ENCODE data around the gene CEACAM16.
A peak's percentile ranks its signal among the peaks of the same experiment; 100 is the strongest.

Gene CEACAM16

GRCh38 chr19:44748426-44749254, 49.7 kb downstream of the CEACAM16 start, which contains the start of gene BCL3 (continued):
- TF ChIP-seq ZNF202 (tag by site-specific recombination; IDR thresholded peaks at IDR 0.05; ENCODE audit: borderline replicate concordance), result no peak
- no peak for TF ChIP-seq MZF1 (tag by site-specific recombination; IDR thresholded peaks at IDR 0.05; ENCODE audit: borderline replicate concordance)
- TF ChIP-seq ZNF513 (tag by site-specific recombination; IDR thresholded peaks at IDR 0.05), result no peak
- TF ChIP-seq ZNF670 (tag by site-specific recombination; IDR thresholded peaks at IDR 0.05; ENCODE audit: low read depth), result no peak
- TF ChIP-seq GLIS1 (tag by site-specific recombination; IDR thresholded peaks at IDR 0.05), result peak; percentile 88
- TF ChIP-seq, protein P1, sequence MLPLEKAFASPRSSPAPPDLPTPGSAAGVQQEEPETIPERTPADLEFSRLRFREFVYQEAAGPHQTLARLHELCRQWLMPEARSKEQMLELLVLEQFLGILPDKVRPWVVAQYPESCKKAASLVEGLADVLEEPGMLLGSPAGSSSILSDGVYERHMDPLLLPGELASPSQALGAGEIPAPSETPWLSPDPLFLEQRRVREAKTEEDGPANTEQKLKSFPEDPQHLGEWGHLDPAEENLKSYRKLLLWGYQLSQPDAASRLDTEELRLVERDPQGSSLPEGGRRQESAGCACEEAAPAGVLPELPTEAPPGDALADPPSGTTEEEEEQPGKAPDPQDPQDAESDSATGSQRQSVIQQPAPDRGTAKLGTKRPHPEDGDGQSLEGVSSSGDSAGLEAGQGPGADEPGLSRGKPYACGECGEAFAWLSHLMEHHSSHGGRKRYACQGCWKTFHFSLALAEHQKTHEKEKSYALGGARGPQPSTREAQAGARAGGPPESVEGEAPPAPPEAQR (tag by site-specific recombination; IDR thresholded peaks at IDR 0.05), result no peak
- TF ChIP-seq HOXA7 (CRISPR knock-in tag; IDR thresholded peaks at IDR 0.05; ENCODE audit: borderline replicate concordance), result no peak
- TF ChIP-seq BCL11B (tag by site-specific recombination; IDR thresholded peaks at IDR 0.05; ENCODE audit: low read depth), result no peak
- no peak for TF ChIP-seq ZFP3 (tag by site-specific recombination; IDR thresholded peaks at IDR 0.05; ENCODE audit: low read depth)
- no peak for TF ChIP-seq ZXDB (tag by site-specific recombination; IDR thresholded peaks at IDR 0.05)
- TF ChIP-seq ZNF518A (tag by site-specific recombination; conservative IDR thresholded peaks at IDR 0.05; ENCODE audit: low read depth), result no peak
- TF ChIP-seq ZNF596 (tag by site-specific recombination; IDR thresholded peaks at IDR 0.05), result no peak

- TF ChIP-seq, protein P2, sequence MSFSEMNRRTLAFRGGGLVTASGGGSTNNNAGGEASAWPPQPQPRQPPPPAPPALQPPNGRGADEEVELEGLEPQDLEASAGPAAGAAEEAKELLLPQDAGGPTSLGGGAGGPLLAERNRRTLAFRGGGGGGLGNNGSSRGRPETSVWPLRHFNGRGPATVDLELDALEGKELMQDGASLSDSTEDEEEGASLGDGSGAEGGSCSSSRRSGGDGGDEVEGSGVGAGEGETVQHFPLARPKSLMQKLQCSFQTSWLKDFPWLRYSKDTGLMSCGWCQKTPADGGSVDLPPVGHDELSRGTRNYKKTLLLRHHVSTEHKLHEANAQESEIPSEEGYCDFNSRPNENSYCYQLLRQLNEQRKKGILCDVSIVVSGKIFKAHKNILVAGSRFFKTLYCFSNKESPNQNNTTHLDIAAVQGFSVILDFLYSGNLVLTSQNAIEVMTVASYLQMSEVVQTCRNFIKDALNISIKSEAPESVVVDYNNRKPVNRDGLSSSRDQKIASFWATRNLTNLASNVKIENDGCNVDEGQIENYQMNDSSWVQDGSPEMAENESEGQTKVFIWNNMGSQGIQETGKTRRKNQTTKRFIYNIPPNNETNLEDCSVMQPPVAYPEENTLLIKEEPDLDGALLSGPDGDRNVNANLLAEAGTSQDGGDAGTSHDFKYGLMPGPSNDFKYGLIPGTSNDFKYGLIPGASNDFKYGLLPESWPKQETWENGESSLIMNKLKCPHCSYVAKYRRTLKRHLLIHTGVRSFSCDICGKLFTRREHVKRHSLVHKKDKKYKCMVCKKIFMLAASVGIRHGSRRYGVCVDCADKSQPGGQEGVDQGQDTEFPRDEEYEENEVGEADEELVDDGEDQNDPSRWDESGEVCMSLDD (tag by site-specific recombination; IDR thresholded peaks at IDR 0.05), result peak; percentile 53; the same call in 1 of the 2 replicates
- TF ChIP-seq, protein P3, sequence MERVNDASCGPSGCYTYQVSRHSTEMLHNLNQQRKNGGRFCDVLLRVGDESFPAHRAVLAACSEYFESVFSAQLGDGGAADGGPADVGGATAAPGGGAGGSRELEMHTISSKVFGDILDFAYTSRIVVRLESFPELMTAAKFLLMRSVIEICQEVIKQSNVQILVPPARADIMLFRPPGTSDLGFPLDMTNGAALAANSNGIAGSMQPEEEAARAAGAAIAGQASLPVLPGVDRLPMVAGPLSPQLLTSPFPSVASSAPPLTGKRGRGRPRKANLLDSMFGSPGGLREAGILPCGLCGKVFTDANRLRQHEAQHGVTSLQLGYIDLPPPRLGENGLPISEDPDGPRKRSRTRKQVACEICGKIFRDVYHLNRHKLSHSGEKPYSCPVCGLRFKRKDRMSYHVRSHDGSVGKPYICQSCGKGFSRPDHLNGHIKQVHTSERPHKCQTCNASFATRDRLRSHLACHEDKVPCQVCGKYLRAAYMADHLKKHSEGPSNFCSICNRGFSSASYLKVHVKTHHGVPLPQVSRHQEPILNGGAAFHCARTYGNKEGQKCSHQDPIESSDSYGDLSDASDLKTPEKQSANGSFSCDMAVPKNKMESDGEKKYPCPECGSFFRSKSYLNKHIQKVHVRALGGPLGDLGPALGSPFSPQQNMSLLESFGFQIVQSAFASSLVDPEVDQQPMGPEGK (tag by site-specific recombination; IDR thresholded peaks at IDR 0.05), result 0 out of 2 replicates have a peak, but pooled peaks have one; percentile 15
- TF ChIP-seq SP3 (tag by site-specific recombination; IDR thresholded peaks at IDR 0.05) (no peak), ZFP3 (tag by site-specific recombination; IDR thresholded peaks at IDR 0.05; ENCODE audit: low read depth) (no peak), ZNF16 (tag by site-specific recombination; IDR thresholded peaks at IDR 0.05; ENCODE audit: low read depth) (no peak), ZNF23 (tag by site-specific recombination; IDR thresholded peaks at IDR 0.05; ENCODE audit: borderline replicate concordance) (no peak)
- TF ChIP-seq, protein P1 (tag by site-specific recombination; IDR thresholded peaks at IDR 0.05), result no peak
- H3K36me3 ChIP-seq (ENCODE audit: control insufficient read depth in 2 of 2, insufficient read depth in 1 of 2, low read length in 2 of 2), result peaks cover 6 to 8% of the 10 kb centered on the region in 2 experiments; a peak in 2 of 3 replicates
- no peak overlapping the region for H3K27ac ChIP-seq (ENCODE audit: extremely low read depth, low read depth, low read length)
- H3K9me3 ChIP-seq (ENCODE audit: control insufficient read depth, insufficient read depth, low read depth, low read length), result no peaks in the 10 kb centered on the region
- ChIA-PET POLR2A (interaction anchor here (0.5 to 0.9 kb wide), 5 partner anchors 21 to 254 kb away, joined by 3 to 6 read pairs (median 5); no protein-coding TSS in a partner anchor), CTCF (interaction anchor here (0.5 to 1.3 kb wide), 6 partner anchors 8 to 395 kb away, joined by 3 to 4 read pairs (median 3); no protein-coding TSS in a partner anchor)
- H3K4me1 ChIP-seq (ENCODE audit: control insufficient read depth, insufficient read depth, low read length), result peaks cover 14% of the 10 kb centered on the region
- H3K4me3 ChIP-seq (ENCODE audit: low read depth, low read length), result peak overlapping the region; percentile 35
Measured at GRCh38 chr19:44749292-44749691, 50.3 kb downstream of the CEACAM16 start.
